CD4-positive, alpha-beta T cell treated with Interleukin-2 at 100 ng/mL for 4 hours (primary cell): ENCODE measurements around the gene WNT9A.
"Not testable (repeated sequence)": the region's sequence is repeated elsewhere in the genome, so short reads cannot be mapped to it uniquely, and the experiment has no call there.

ENCODE experiments used
- DNase-seq: peaks from one replicate; pipeline ENCODE4 v3.0.0-alpha.2; 2020; ENCODE audit warnings: low spot score

Gene WNT9A, protein sequence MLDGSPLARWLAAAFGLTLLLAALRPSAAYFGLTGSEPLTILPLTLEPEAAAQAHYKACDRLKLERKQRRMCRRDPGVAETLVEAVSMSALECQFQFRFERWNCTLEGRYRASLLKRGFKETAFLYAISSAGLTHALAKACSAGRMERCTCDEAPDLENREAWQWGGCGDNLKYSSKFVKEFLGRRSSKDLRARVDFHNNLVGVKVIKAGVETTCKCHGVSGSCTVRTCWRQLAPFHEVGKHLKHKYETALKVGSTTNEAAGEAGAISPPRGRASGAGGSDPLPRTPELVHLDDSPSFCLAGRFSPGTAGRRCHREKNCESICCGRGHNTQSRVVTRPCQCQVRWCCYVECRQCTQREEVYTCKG

GRCh38 chr1:227947676-227948492 is at the start of gene WNT9A:
WNT9A (minus strand) TSS chr1:227947932; CDS start chr1:227947887, 45 bp downstream.
- no peak for DNase-seq

- no peak for DNase-seq
Measured at GRCh38 chr1:227996187-227996950, 48.6 kb upstream of the WNT9A start.

GRCh38 chr1:227994632-227995300 is 47.0 kb upstream of the WNT9A start:
- no peak for DNase-seq

GRCh38 chr1:227987181-227987580 is 39.4 kb upstream of the WNT9A start:
- DNase-seq: no peak

- DNase-seq: not testable (repeated sequence)
Measured at GRCh38 chr1:227975583-227976283, 28.0 kb upstream of the WNT9A start.

- DNase-seq: not testable (repeated sequence)
Measured at GRCh38 chr1:227973724-227974288, 26.1 kb upstream of the WNT9A start.

DNA sequence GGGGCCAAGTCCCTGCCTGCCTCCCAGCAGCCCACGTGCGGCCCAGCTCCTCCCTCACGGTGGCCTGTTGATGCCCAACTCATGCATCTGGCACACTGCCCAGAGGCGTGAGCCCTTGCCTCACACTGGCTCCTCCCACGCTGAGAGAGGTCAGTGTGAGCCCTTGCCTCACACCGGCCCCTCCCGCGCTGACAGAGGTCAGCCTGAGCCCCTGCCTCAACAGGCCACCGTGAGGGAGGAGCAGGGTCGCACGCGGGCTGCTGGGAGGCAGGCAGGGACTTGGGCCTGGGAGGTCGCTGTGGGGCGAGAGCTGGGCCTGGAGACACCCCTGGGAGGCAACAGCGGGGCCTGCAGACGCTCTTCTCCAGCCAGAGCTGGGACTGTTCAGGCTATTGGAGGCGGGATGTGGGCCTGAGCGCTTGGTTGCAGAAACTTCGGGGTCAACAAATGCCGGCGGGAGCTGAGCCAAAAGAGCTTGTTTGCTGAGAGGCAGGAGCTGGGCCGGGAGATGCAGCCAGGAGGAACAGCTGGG is 25.2 kb upstream of the WNT9A start:
- not testable (repeated sequence) for DNase-seq

DNA sequence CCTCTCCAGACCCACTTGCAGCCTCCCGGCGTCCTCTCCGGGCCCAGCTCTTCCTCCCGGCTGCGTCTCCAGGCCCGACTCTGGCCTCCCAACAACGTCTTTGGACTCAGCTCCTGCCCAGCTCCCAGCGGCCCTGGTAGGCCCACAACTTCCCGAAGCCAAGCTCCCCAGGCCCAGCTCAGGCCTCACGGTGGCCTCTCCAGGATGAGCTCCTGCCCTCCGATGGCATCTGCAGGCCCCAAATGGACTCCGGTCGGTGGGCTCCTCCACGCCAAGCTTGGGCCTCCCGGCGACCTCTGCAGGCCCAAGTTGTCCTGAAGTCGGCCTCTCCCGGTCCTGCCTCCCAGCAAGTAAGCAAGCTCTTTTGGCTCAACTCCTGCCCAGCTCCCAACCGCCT is 24.5 kb upstream of the WNT9A start:
- DNase-seq: not testable (repeated sequence)

- DNase-seq: not testable (repeated sequence)
Measured at GRCh38 chr1:227971643-227972282, 24.0 kb upstream of the WNT9A start.

- DNase-seq: not testable (repeated sequence)
Measured at GRCh38 chr1:227971216-227971615, 23.5 kb upstream of the WNT9A start.

GRCh38 chr1:227970076-227970995 is 22.6 kb upstream of the WNT9A start:
- not testable (repeated sequence) for DNase-seq

DNA sequence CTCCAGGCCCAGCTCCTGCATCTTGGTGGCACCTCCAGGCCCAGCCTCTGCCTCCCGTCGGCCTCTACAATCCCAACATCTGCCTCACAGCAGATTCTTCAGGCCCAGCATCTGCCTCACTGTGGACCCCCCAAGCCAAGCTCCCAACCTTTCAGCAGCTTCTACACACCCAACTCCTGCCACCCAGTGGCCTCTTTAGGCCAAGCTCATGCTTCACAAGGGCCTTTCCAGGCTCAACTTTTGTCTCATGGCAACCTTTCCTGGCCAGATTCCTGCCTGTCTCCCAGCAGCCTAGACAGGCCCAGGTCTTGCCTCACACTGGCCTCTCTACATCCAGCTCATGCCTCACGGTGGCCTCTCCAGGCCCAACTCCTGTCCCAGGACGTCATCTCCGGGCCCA is 20.1 kb upstream of the WNT9A start:
- DNase-seq: not testable (repeated sequence)

DNA sequence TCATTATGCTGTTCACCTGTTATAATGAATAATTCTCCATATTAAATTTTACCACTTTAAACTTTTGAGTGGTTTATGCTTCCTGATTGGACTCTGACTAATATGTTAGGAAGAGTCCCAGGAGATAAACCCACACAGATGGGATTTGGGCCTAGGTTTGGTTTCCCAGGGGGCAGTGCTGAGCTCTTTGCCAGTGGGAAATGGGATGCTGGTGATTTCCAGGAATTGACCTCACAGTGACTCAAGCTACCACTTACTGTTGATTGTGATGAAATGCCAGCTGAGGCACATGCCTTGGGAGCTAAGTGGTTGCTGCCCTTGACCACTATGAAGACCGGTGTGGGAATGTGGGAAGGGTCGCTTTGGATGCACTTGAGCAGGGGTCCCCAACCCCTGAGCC is 19.0 kb upstream of the WNT9A start:
- not testable (repeated sequence) for DNase-seq

DNA sequence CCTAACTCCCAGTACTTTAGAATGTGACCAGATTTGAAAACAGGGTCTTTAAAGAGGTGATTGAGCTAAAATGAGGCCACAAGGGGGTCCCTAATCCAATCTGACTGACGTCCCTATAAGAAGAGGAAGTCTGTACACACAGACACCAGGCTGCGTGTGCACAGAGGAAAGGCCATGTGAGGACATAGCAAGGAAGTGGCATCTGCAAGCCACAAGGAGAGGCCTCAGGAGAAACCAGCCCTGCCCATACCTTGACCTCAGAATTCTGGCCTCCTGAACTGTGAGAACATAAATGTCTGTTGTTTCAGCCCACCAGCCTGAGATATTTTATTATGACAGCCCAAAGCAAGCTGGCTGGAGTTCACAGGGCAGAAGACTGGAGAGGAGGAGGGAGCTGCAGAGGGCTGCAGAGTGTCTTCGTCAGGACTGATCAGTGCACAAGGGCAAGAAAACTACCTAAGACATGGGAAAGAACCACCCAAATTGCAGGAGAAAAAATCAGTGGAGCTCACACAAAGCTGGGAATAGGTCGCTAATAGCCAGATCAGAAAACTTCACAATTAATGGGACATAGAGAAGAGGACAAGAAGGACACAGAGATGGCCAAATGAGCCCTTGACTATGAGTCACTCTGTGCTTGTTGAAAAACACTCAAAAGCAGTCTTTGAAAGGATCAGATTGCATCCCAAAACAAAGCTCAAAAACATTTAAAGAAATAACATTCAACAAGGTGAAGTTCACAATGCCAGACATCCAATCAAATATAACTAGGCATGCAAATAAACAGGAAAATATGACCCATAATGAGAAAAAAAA is 14.1 kb upstream of the WNT9A start:
- no peak for DNase-seq

GRCh38 chr1:227959325-227959860 is 11.7 kb upstream of the WNT9A start:
- DNase-seq: no peak

DNA sequence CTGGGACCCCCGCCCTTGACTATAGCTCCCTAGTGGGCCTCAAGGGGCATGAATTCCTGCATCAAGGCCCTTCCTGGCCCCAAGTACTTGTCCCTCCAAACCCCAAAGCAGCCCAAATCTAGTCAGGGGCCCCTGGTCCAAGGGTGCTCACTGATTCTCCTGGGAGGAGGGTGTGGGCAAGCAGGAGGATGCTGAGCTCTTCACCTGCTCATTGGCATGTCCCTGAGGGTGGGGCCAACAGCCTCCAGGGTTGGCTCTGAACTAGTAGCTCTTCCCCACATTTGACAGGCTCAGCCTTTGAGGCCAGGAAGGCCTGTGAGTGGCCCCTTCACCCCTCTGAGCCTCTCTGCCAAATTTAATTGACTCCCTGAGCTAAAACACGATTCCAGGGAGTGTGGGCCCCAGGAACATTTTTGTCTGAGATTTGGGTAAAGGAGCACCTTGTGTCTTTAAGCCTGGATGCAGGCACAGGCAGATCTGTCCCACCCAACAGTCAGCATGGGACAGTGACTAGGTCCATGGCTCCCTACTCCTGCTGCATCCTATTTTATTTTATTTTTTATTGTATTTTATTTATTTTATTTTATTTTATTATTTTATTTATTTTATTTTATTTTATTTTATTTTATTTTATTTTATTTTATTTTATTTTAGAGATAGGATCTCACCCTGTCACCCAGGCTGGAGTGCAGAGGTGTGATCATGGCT is 11.0 kb upstream of the WNT9A start:
- DNase-seq: no peak

- no peak for DNase-seq
Measured at GRCh38 chr1:227955808-227956207, 8.1 kb upstream of the WNT9A start.
